ENCODE measurements around the gene CHN1.

- TF ChIP-seq LEF1 (IDR thresholded peaks at IDR 0.05; ENCODE audit: borderline replicate concordance) (no peak), FOXM1 (IDR thresholded peaks at IDR 0.05; ENCODE audit: borderline replicate concordance) (no peak), NFRKB (IDR thresholded peaks at IDR 0.05) (no peak), HDGF (IDR thresholded peaks at IDR 0.05; ENCODE audit: borderline replicate concordance) (no peak), L3MBTL2 (conservative IDR thresholded peaks at IDR 0.05) (no peak)
Observed at GRCh38 chr2:174802459-174802858, 202.7 kb downstream of the CHN1 start.
